Mucosa of descending colon (tissue), 3 donors: ENCODE data around the gene MYB. TPM values are rescaled to one million over a fixed set of nuclear protein-coding genes. Genes with fewer than 3 reads are reported as not detected.

ENCODE experiments used
- ATAC-seq: fragments of 200-7000 bp; cut with Tn5 transposase; one replicate; pipeline ENCODE4 v1.9.1; 2020; ENCODE audit warnings: mild to moderate bottlenecking, moderate library complexity
- DNase-seq, 3 donors: peaks; one replicate each; pipeline ENCODE4 v3.0.0-alpha.2; 2020
- H3K36me3 ChIP-seq: fragments of 200-600 bp; one replicate; pipeline ENCODE4 v1.8.0; 2021; ENCODE audit warnings: low read depth, mild to moderate bottlenecking
- H3K4me1 ChIP-seq: fragments of 200-600 bp; one replicate; pipeline ENCODE4 v1.8.0; 2021; ENCODE audit warnings: low read depth, mild to moderate bottlenecking
- H3K4me3 ChIP-seq: fragments of 200-600 bp; one replicate; pipeline ENCODE4 v1.8.0; 2021; ENCODE audit warnings: mild to moderate bottlenecking
- H3K9me3 ChIP-seq: fragments of 200-600 bp; one replicate; pipeline ENCODE4 v1.8.0; 2021; ENCODE audit warnings: mild to moderate bottlenecking
- CTCF ChIP-seq: fragments of 200-600 bp; IDR thresholded peaks from one replicate; pipeline ENCODE4 v1.8.0; 2022; ENCODE audit warnings: antibody characterized with exemption, mild to moderate bottlenecking
- intact Hi-C, 2 donors: fragments of 100-400 bp; cut with DNase I in 1 of 2; cut with micrococcal nuclease in 1 of 2; formaldehyde crosslinking; loops; one replicate each; pipeline versions ENCODE4 v1.11.0 to v1.11.1; 2022; cut with DNase I, micrococcal nuclease
- total RNA-seq, 3 donors: library from RNA; stranded (reverse); fragmentation: NEBNext Ultra II Directional in 2 of 3; extraction: Animal tissue kit (Norgen Biotek cat#: 25700) in 2 of 3; gene quantifications; one replicate each; pipeline versions ENCODE4 v1.2.1 to v1.2.4, GENCODE V29; 2021 to 2023
- donor health status: DM: no; HTN: no; CAD: no; lungs with moderate emphysema.
- donor health status: DM: no; HTN: no; CAD: no.
- donor health status: DM: no; HTN: yes; CAD: no.

MYB gene
- total RNA-seq, 3 donors from 2014 or later, result 26.5 to 82.8 (median 56.3) TPM

DNA sequence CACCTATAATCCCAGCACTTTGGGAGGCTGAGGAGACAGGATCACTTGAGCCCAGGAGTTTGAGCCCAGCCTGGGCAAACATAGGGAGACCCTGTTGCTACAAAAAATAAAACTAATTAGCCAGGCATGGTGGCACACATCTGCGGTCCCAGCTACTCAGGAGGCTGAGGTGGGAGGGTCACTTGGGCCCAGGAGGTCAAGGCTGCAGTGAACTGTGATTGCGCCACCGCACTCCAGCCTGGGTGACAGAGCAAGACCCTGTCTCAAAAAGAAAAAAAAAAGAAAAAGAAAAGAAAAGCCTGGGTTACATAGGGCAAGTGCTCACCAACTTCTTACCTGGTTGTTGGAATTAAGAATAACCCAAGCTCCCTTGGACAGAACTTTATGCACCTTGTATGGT is 14.6 kb upstream of the MYB start:
- Histone ChIP-seq H3K9me3 (no peaks in the 10 kb centered on the region), H3K36me3 (no peaks in the 10 kb centered on the region), H3K4me3 (no peak overlapping the region), H3K4me1 (no peaks in the 10 kb centered on the region)
- intact Hi-C loops, result no loop called here
- no peak for ATAC-seq
- no peak for TF ChIP-seq CTCF
- no peak for DNase-seq

- intact Hi-C loops, result no loop called here
- no peak for DNase-seq
- Histone ChIP-seq H3K4me1 (no peaks in the 10 kb centered on the region), H3K4me3 (no peak overlapping the region), H3K9me3 (no peaks in the 10 kb centered on the region), H3K36me3 (no peaks in the 10 kb centered on the region)
- no peak for ATAC-seq
- TF ChIP-seq CTCF, result no peak
Measured at GRCh38 chr6:135167617-135168016, 13.5 kb upstream of the MYB start.

- Histone ChIP-seq H3K4me3 (no peak overlapping the region), H3K36me3 (no peaks in the 10 kb centered on the region), H3K4me1 (no peaks in the 10 kb centered on the region), H3K9me3 (no peaks in the 10 kb centered on the region)
- intact Hi-C loops, result no loop called here
- DNase-seq (no peak), ATAC-seq (no peak)
- no peak for TF ChIP-seq CTCF
Measured at GRCh38 chr6:135168766-135169165, 12.3 kb upstream of the MYB start.

GRCh38 chr6:135170238-135170637 is 10.9 kb upstream of the MYB start:
- H3K4me1 ChIP-seq, result no peaks in the 10 kb centered on the region
- no peak overlapping the region for H3K4me3 ChIP-seq
- TF ChIP-seq CTCF, result no peak
- ATAC-seq (no peak), DNase-seq (no peak)
- H3K9me3 ChIP-seq, result no peaks in the 10 kb centered on the region
- intact Hi-C loops, result no loop called here
- H3K36me3 ChIP-seq, result no peaks in the 10 kb centered on the region

DNA sequence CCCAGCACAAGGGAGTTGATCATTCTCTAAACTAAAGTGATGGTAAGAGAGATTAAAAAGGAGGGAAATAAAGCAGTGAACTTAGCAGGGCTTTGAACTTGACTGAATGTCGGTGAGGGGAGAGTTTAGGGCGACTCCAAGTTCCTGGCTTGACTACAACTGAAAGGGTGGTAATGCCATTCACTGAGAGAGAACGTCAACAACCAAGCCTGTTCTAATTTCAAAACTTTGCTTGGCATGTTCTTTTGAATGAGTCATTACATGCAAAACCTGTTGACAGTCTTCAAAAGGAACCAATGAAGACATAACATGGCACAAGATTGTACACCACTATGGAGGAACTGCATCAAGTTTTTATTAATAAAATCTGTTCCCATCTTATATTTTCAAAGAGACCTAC is 10.3 kb upstream of the MYB start:
- Histone ChIP-seq H3K4me1 (no peaks in the 10 kb centered on the region), H3K9me3 (no peaks in the 10 kb centered on the region), H3K36me3 (no peaks in the 10 kb centered on the region), H3K4me3 (no peak overlapping the region)
- DNase-seq (no peak), ATAC-seq (no peak)
- no peak for TF ChIP-seq CTCF
- intact Hi-C loops, result no loop called here

GRCh38 chr6:135173242-135173988 is 7.7 kb upstream of the MYB start:
- DNase-seq (no peak), ATAC-seq (no peak)
- Histone ChIP-seq H3K4me1 (no peaks in the 10 kb centered on the region), H3K9me3 (no peaks in the 10 kb centered on the region), H3K4me3 (no peak overlapping the region), H3K36me3 (no peaks in the 10 kb centered on the region)
- TF ChIP-seq CTCF, result no peak
- intact Hi-C loops, result no loop called here
